Esophagus squamous epithelium (tissue), 4 donors: ENCODE data around the gene AMMECR1.

ENCODE experiments used
- CTCF ChIP-seq, 6 experiments: fragments of 450-650 bp in 4 of 6; fragments of 200-600 bp in 2 of 6; sonication (generic) in 2 of 6; IDR thresholded peaks; one replicate each; pipeline ENCODE4 v1.5.1; 2016 to 2019; ENCODE audit warnings: antibody characterized with exemption in 6 of 6, mild to moderate bottlenecking in 4 of 6, moderate library complexity in 4 of 6
- POLR2A ChIP-seq, 4 donors: fragments of 450-650 bp; IDR thresholded peaks; one replicate each; pipeline ENCODE4 v1.6.1; 2017; ENCODE audit warnings: antibody characterized with exemption in 4 of 4, mild to moderate bottlenecking in 4 of 4, moderate library complexity in 3 of 4

DNA sequence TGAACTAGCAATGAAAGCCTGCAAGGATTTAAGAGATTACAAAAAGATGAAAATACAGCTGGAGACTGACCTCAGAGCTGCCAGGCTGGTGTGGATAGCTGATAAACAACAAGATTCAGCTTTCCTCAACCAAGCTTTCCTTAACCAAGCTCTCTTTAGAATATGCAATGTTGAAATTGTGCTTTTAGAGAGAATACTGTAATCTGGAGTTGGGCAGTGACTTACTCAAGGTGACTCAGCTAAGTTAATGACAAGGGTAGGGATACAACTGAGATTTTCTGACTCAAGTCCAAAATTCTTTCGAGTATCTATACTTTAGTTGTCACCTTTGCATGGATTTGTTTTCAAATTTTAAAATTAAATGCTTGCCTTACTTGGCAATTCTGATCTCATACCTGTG is 98.0 kb downstream of the AMMECR1 start:
- TF ChIP-seq POLR2A (IDR thresholded peaks at IDR 0.05) (no peak), CTCF (IDR thresholded peaks at IDR 0.05) (no peak)
